ENCODE results near the gene INTS15.
A peak's percentile ranks its signal among the peaks of the same experiment; 100 is the strongest.
"Not testable (repeated sequence)": the region's sequence is repeated elsewhere in the genome, so short reads cannot be mapped to it uniquely, and the experiment has no call there.

The INTS15 gene

GRCh38 chr7:6576867-6577368 is 12.9 kb upstream of the INTS15 start:
- DNase-seq (ENCODE audit: insufficient read length, low spot score); FAIRE-seq: not testable (repeated sequence)

GRCh38 chr7:6577369-6578113 is 12.3 kb upstream of the INTS15 start, which contains the start of gene ZDHHC4:
Gene ZDHHC4, plus strand, starts transcription at chr7:6577454. Its CDS starts 3,108 bp downstream, at chr7:6580562.
- FAIRE-seq = peak; percentile 93
- DNase-seq (ENCODE audit: insufficient read length, low spot score) = peak; percentile 100

- FAIRE-seq (no peak), DNase-seq (ENCODE audit: insufficient read length, low spot score) (no peak)
Measured at GRCh38 chr7:6578114-6579084, 11.4 kb upstream of the INTS15 start.

GRCh38 chr7:6579446-6579845 is 10.4 kb upstream of the INTS15 start:
- DNase-seq (ENCODE audit: insufficient read length, low spot score) = no peak
- no peak for FAIRE-seq

GRCh38 chr7:6585746-6586432 is 3.9 kb upstream of the INTS15 start:
- DNase-seq (ENCODE audit: insufficient read length, low spot score); FAIRE-seq: not testable (repeated sequence)

GRCh38 chr7:6588566-6588965 is 1.3 kb upstream of the INTS15 start:
- FAIRE-seq (no peak), DNase-seq (ENCODE audit: insufficient read length, low spot score) (no peak)

GRCh38 chr7:6589151-6589828 is 531 bp upstream of the INTS15 start:
- FAIRE-seq = no peak

GRCh38 chr7:6590645-6591110 is 857 bp downstream of the INTS15 start:
- DNase-seq (ENCODE audit: insufficient read length, low spot score) (peak; percentile 74), FAIRE-seq (no peak)

More at GRCh38 chr7:6589151-6589828, 531 bp upstream of the INTS15 start:
- no peak for DNase-seq (ENCODE audit: insufficient read length, low spot score)

GRCh38 chr7:6600093-6600492 is 10.3 kb downstream of the INTS15 start:
- FAIRE-seq (no peak), DNase-seq (ENCODE audit: insufficient read length, low spot score) (no peak)

- DNase-seq (ENCODE audit: insufficient read length, low spot score) = no peak
Measured at GRCh38 chr7:6604458-6604857, 14.6 kb downstream of the INTS15 start.

GRCh38 chr7:6606866-6607583 is 17.2 kb downstream of the INTS15 start:
- DNase-seq (ENCODE audit: insufficient read length, low spot score) = no peak
- no peak for FAIRE-seq

More at GRCh38 chr7:6604458-6604857, 14.6 kb downstream of the INTS15 start:
- FAIRE-seq = no peak

- no peak for FAIRE-seq
Measured at GRCh38 chr7:6607651-6608051, 17.8 kb downstream of the INTS15 start.

GRCh38 chr7:6608081-6608480 is 18.3 kb downstream of the INTS15 start:
- DNase-seq (ENCODE audit: insufficient read length, low spot score) (no peak), FAIRE-seq (no peak)

More at GRCh38 chr7:6607651-6608051, 17.8 kb downstream of the INTS15 start:
- DNase-seq (ENCODE audit: insufficient read length, low spot score) = no peak

GRCh38 chr7:6608794-6609193 is 19.0 kb downstream of the INTS15 start:
- FAIRE-seq (no peak), DNase-seq (ENCODE audit: insufficient read length, low spot score) (no peak)

- DNase-seq (ENCODE audit: insufficient read length, low spot score) = no peak
- no peak for FAIRE-seq
Measured at GRCh38 chr7:6612819-6613218, 23.0 kb downstream of the INTS15 start.

- no peak for DNase-seq (ENCODE audit: insufficient read length, low spot score)
- FAIRE-seq = peak; percentile 40
Measured at GRCh38 chr7:6613706-6614105, 23.9 kb downstream of the INTS15 start.

- FAIRE-seq = peak; percentile 83
- DNase-seq (ENCODE audit: insufficient read length, low spot score) = no peak
Measured at GRCh38 chr7:6614953-6615722, 25.3 kb downstream of the INTS15 start, which contains the start of gene ZNF853. Gene ZNF853, plus strand, starts transcription at chr7:6615610. Its CDS starts 565 bp downstream, at chr7:6616175.
